COR-L47 (cell line): ENCODE measurements around the gene SETD4.

Experiments
- DNase-seq: peaks from one replicate; lab custom pipeline; 2025; lab: John Stamatoyannopoulos, UW

The SETD4 gene

GRCh38 chr21:36005018-36005417, 55.3 kb downstream of the SETD4 start:
- no peak for DNase-seq

GRCh38 chr21:36004441-36004840, 55.9 kb downstream of the SETD4 start:
- DNase-seq = no peak

GRCh38 chr21:36003776-36004175, 56.5 kb downstream of the SETD4 start:
- DNase-seq = no peak

GRCh38 chr21:35996217-35996616, 64.1 kb downstream of the SETD4 start:
- no peak for DNase-seq

- no peak for DNase-seq
Observed at GRCh38 chr21:35995522-35996088, 64.7 kb downstream of the SETD4 start.

GRCh38 chr21:35994613-35995012, 65.7 kb downstream of the SETD4 start:
- DNase-seq = no peak

GRCh38 chr21:35993875-35994490, 66.3 kb downstream of the SETD4 start:
- no peak for DNase-seq

- DNase-seq = no peak
Observed at GRCh38 chr21:35991131-35991530, 69.2 kb downstream of the SETD4 start.

GRCh38 chr21:35990609-35991008, 69.7 kb downstream of the SETD4 start:
- DNase-seq = no peak

- DNase-seq = no peak
Observed at GRCh38 chr21:35989138-35989735, 71.1 kb downstream of the SETD4 start.

- DNase-seq = peak; percentile 21
Observed at GRCh38 chr21:35988416-35989137, 71.7 kb downstream of the SETD4 start.

- no peak for DNase-seq
Observed at GRCh38 chr21:35987475-35987874, 72.9 kb downstream of the SETD4 start.

GRCh38 chr21:35984654-35985361, 75.5 kb downstream of the SETD4 start:
- DNase-seq = no peak
